DMS153 treated with DMSO at 0.1 percent for 48 hours (cell line): ENCODE data around the gene SLC8B1.

ENCODE experiments used
- DNase-seq: peaks from one replicate; lab custom pipeline; 2025; ENCODE audit not compliant: unreplicated experiment; lab: John Stamatoyannopoulos, UW

The SLC8B1 gene

GRCh38 chr12:113248842-113249435 lies 86.0 kb downstream of the SLC8B1 start:
- no peak for DNase-seq
